Mesenteric fat pad (tissue), 1 donor: ENCODE measurements around the gene OSBPL9. TPM values are rescaled to one million over a fixed set of nuclear protein-coding genes. Genes with fewer than 3 reads are reported as not detected.
"Not testable (repeated sequence)": the region's sequence is repeated elsewhere in the genome, so short reads cannot be mapped to it uniquely, and the experiment has no call there.

Experiments used
- DNase-seq: peaks from one replicate; pipeline ENCODE4 v3.0.0-alpha.2; 2020; ENCODE audit warnings: low spot score
- microRNA-seq: library from miRNA; unstranded; fragments of <30 nt; microRNA quantifications from one replicate; pipeline ENCODE4 v1.2.0, GENCODE V29; 2020; ENCODE audit warnings: borderline number of aligned reads
- total RNA-seq: library from RNA; stranded (reverse); fragmentation: NEBNext Ultra II Directional; extraction: Animal tissue kit (Norgen Biotek cat#: 25700); gene quantifications from one replicate; pipeline ENCODE4 v1.2.1, GENCODE V29; 2021
- donor health status: DM: yes; HTN: yes; CAD: no.

OSBPL9 gene
- total RNA-seq, 1 donor from 2014 or later: 51.6 TPM

GRCh38 chr1:51780927-51781326, 164.0 kb downstream of the OSBPL9 start:
- DNase-seq: no peak

GRCh38 chr1:51784997-51785421, 168.1 kb downstream of the OSBPL9 start:
- DNase-seq: no peak

GRCh38 chr1:51788938-51789337, 172.0 kb downstream of the OSBPL9 start:
- no peak for DNase-seq

- DNase-seq: no peak
Observed at GRCh38 chr1:51789342-51789741, 172.4 kb downstream of the OSBPL9 start.

GRCh38 chr1:51790385-51790784, 173.5 kb downstream of the OSBPL9 start:
- no peak for DNase-seq

GRCh38 chr1:51791888-51792287, 175.0 kb downstream of the OSBPL9 start:
- no peak for DNase-seq

GRCh38 chr1:51792864-51793263, 176.0 kb downstream of the OSBPL9 start:
- DNase-seq: no peak

- DNase-seq: no peak
Observed at GRCh38 chr1:51794260-51794659, 177.4 kb downstream of the OSBPL9 start.

- DNase-seq: no peak
Observed at GRCh38 chr1:51794868-51795267, 178.0 kb downstream of the OSBPL9 start.

- DNase-seq: no peak
Observed at GRCh38 chr1:51799372-51799771, 182.5 kb downstream of the OSBPL9 start.

GRCh38 chr1:51814513-51814912, 197.6 kb downstream of the OSBPL9 start:
- no peak for DNase-seq

- DNase-seq: no peak
Observed at GRCh38 chr1:51818487-51818886, 201.6 kb downstream of the OSBPL9 start.

- not testable (repeated sequence) for DNase-seq
Observed at GRCh38 chr1:51819021-51819420, 202.1 kb downstream of the OSBPL9 start.

GRCh38 chr1:51819810-51820209, 202.9 kb downstream of the OSBPL9 start:
- no peak for DNase-seq

GRCh38 chr1:51829058-51829457, 212.2 kb downstream of the OSBPL9 start:
- no peak for DNase-seq

- no peak for DNase-seq
Observed at GRCh38 chr1:51833700-51834099, 216.8 kb downstream of the OSBPL9 start.

GRCh38 chr1:51837243-51837642, 220.4 kb downstream of the OSBPL9 start:
- DNase-seq: no peak

Small RNA genes lying within 50 kb of the gene (microRNA-seq; reads per million reads assigned to microRNA genes)
- gene MIR761: not detected

Other genes starting within 250 kb of the OSBPL9 start
- gene EPS15, start 97.8 kb upstream of the OSBPL9 start, total RNA-seq: 98.9 TPM